VCaP (cell line): ENCODE data around the gene TMX4.

Source experiments
- H3K27ac ChIP-seq: fragments of 450-650 bp; 2 replicates; pipeline ENCODE4 v1.5.1; 2017
- CTCF ChIP-seq: fragments of 450-650 bp; conservative IDR thresholded peaks from 2 replicates; pipeline ENCODE4 v1.5.1; 2017; ENCODE audit warnings: mild to moderate bottlenecking, moderate library complexity

The TMX4 gene

GRCh38 chr20:8019246-8019997 lies at the start of gene TMX4:
Gene TMX4, minus strand, starts transcription at chr20:8019761. Its CDS starts 148 bp downstream, at chr20:8019613.
- peak within 1 kb of the TSS; percentile 98 for H3K27ac ChIP-seq
- TF ChIP-seq CTCF, result peak; percentile 69

GRCh38 chr20:8067082-8067481 lies 47.5 kb upstream of the TMX4 start:
- no peak for TF ChIP-seq CTCF

GRCh38 chr20:8066662-8067061 lies 47.1 kb upstream of the TMX4 start:
- TF ChIP-seq CTCF, result no peak
- H3K27ac ChIP-seq, result no peak overlapping the region

More at GRCh38 chr20:8067082-8067481, 47.5 kb upstream of the TMX4 start:
- H3K27ac ChIP-seq, result no peak overlapping the region

GRCh38 chr20:8065691-8066090 lies 46.1 kb upstream of the TMX4 start:
- no peak for TF ChIP-seq CTCF
- no peak overlapping the region for H3K27ac ChIP-seq

GRCh38 chr20:8062756-8063155 lies 43.2 kb upstream of the TMX4 start:
- TF ChIP-seq CTCF, result no peak
- no peak overlapping the region for H3K27ac ChIP-seq

- TF ChIP-seq CTCF, result no peak
- H3K27ac ChIP-seq, result no peak overlapping the region
These were observed 42.4 kb upstream of the TMX4 start for GRCh38 chr20:8061861-8062518.

- peak overlapping the region; percentile 20; the same call in 1 of the 2 replicates for H3K27ac ChIP-seq
- TF ChIP-seq CTCF, result no peak
These were observed 41.4 kb upstream of the TMX4 start for GRCh38 chr20:8060977-8061376.
